Measurements from ENCODE around the gene FURIN.

- TF ChIP-seq CTCF (IDR thresholded peaks at IDR 0.05) (no peak), ZFX (IDR thresholded peaks at IDR 0.05; ENCODE audit: borderline replicate concordance) (no peak)
Measured at GRCh38 chr15:90929246-90930019, 61.0 kb downstream of the FURIN start.
